CMK (cell line): ENCODE data around the gene CPED1.
"Not testable (repeated sequence)": the region's sequence is repeated elsewhere in the genome, so short reads cannot be mapped to it uniquely, and the experiment has no call there.

Source experiments
- DNase-seq: peaks from one replicate; pipeline ENCODE4 v3.0.0-alpha.2; 2010; ENCODE audit warnings: low read depth

CPED1 gene

GRCh38 chr7:120996988-120997345 is 8.5 kb downstream of the CPED1 start:
- DNase-seq, result no peak

DNA sequence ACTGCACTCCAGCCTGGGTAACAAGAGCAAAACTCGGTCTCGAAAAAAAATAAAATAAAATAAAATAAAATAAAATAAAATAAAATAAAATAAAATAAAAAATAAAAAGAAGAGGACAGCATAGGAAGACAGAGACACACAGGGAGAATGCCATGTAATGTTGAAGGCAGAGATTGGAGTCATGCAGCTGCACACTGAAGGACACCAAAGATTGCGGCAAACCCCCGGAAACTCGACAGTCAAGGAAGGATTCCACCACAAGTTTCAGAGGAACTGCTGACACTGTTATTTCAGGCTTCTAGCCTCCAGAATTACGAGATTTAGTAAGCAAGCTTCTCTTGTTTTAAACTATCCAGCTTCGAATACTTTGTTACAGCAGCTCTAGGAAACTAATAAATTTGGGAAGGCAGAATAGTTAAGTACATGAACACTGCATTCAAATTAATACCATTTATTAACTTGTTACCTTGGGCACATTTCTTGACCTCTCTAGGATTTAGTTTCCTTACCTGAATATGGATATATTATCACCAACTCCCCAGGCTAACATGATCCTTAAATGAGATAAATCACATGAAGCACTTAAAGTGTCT is 9.5 kb downstream of the CPED1 start:
- no peak for DNase-seq

- DNase-seq, result no peak
Observed at GRCh38 chr7:120998520-120998919, 10.0 kb downstream of the CPED1 start.

DNA sequence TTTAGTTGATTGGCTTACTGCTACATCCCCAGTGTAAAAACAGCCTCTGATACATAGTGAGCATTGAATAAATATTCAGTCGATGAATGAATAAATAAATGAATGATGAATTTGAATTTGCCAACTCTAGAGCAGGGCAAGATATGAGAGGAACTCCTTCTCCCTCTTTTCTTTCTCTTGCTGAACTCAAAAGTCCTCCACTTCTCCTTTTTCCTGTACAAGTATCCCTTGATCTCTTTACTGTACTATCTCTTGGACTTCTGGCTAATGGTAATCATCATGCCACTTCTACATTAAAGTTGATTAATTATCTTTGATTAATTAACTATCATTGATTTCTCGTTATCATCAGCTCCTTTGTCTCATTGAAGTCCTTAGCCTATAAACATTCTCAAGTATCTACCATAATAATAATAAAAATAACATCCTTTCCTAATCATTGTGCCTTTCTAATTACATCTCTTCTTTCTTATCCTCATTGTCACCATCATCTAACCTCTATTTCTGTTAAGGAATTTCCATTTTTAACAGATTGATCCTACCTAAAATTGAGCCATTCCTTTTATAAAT is 10.6 kb downstream of the CPED1 start:
- DNase-seq, result no peak

- DNase-seq, result no peak
Observed at GRCh38 chr7:121000081-121000983, 11.8 kb downstream of the CPED1 start.

- no peak for DNase-seq
Observed at GRCh38 chr7:121001234-121001906, 12.9 kb downstream of the CPED1 start.

DNA sequence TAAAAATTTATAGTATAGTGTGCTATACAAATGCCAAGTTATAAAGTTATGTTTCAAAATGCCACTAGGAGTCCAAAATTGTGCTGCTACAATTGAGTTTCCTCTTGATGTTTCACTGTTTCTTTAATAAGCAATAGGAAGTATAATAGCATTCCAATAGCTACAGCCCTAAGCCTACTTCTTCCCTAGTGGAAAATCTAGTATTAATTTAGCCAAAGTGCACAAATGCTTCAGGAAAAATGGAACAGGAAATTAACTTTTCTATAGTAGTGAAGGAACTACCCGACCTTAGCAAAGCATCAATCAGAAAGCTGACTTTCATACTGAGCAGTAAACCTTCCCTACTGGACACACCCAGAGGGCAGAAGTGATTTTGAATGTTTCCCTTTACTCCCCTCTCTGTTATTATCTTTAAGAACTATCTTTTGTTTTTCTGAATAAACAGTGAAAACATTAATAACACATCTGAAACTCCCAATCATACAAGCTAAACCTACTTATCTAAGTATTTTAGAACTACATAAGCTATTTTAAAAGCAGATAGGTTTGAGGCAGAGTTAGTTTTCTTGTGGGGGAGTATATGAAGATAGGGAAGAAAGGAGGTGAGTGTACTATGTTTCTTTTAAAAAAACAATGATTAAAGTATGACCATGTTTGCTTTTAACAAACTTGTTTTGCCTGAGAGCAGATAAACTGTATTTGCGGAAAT is 13.7 kb downstream of the CPED1 start:
- DNase-seq, result no peak

GRCh38 chr7:121002757-121003200 is 14.3 kb downstream of the CPED1 start:
- no peak for DNase-seq

DNA sequence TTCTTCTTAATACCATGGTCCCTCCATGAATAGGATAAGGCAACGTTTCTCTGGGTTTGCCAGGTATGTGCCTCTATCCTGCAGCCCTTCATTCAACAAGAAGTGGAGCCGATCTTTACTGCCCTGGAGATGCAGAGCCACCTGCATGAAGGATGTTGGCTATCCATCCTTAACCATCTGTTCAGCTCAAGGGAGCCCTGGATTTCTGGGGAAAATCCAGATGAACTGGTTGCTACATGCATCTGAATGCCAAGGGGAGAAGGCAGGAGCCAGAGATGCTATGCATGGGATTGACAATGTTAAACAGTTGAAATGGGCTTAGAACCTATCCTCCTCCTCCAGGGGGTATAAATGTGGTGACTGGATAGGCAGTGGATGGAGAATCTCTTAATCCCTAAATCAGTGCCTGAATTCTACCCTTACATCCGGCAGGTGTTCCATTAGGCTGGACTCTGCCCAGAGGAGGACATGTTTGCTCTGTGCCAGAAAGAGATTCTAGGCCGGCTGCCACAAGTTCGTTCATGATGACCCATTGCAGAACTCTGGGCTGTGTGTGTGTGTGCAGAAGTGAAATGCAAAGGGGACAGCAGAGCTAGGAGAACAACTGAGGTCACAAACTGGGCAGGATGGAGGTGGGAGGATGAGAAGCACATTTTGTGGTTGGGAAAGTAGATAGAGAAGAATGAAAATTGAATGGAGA is 15.6 kb downstream of the CPED1 start:
- DNase-seq, result no peak

GRCh38 chr7:121005058-121005457 is 16.5 kb downstream of the CPED1 start:
- DNase-seq, result not testable (repeated sequence)

- DNase-seq, result no peak
Observed at GRCh38 chr7:121005996-121006584, 17.6 kb downstream of the CPED1 start.

GRCh38 chr7:121006711-121007315 is 18.3 kb downstream of the CPED1 start:
- no peak for DNase-seq

DNA sequence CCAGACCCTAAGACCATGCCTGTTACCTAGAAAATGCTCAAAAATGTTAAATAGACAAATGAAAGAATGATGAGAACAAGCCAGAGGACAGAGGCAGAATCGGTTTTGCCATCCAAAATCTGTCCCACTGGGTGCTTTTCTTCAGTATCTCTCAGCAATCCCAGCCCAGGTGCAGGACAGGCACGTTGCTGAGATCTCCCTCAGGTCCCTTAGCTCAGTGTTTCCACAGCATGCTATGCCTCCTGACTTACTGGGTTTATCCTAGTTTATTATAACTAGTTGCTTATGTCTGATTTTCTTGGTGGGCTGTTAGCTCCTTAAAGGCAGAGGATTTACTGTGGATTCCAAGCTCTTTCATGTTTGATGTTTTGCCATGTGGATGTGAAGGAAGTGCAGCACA is 20.3 kb downstream of the CPED1 start:
- DNase-seq, result no peak

DNA sequence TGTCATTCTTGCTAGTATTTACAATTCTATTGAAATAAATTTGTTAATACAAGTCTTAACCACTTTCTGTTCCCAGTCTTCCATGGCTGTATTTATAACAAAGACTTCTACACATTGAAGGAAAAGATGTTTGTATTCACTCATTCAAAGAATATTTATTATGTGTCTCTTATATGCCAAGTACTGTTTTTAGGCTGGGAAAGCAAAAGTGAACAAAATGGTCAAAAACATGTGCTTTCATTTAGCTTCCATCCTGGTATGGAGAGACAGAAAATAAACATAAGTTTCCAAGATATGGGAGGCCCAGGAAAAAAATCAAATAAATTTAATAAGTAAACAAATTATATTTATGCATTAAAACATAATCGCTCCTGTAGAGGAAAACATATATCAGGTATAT is 22.9 kb downstream of the CPED1 start:
- DNase-seq, result no peak

DNA sequence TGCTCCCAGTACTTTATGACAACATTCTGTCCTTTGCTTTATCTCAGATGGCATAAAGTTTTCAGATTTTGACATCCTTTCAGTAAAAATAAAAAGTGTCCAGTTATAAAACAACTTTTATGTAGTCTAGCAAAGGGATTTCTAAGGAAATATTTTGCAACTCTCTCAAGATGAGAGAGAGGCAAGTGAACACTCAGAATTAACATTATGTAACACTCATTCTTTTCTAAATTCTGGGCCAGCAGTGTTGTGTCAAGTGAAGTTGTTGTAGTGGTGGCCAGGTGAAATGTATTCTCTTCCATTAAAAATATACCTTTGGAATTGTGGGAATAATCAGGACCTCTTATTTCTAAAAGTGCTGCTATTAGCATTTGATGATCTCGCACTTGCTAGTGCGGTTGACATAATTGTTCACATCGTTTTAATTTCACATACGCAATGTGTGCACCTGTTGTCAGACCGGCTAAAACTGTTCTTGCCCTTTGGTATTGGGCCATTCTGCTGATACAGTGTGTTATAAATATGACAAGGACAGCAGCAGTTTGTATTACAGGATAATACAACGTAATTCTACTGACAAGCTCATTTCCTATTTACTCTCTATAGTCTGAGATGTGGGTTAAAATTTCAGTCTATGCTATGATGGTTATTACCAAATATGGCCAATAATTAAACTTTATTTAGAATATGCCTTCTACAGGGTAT is 23.8 kb downstream of the CPED1 start:
- DNase-seq, result no peak

DNA sequence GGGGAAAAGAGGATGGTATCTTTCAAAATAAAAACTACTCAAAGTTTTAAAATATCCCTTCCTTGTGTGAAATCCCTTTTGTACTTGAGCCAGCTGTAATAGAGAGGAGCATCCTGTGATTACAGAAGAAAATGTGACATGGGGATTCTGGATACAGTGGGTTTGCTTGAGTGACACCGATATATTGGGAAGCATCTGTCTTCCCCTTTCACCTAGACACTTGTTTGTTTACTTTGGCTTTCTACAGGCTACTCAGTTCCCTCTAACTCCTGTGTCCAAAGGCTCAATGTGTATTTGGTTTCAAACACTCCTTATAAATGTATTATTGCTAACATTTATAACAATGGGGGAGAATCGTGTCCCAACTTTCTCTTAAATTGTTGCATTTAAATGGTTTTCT is 24.4 kb downstream of the CPED1 start:
- DNase-seq, result no peak

GRCh38 chr7:121015560-121015959 is 27.0 kb downstream of the CPED1 start:
- DNase-seq, result no peak

- no peak for DNase-seq
Observed at GRCh38 chr7:121016966-121017365, 28.5 kb downstream of the CPED1 start.

- no peak for DNase-seq
Observed at GRCh38 chr7:121017586-121017985, 29.1 kb downstream of the CPED1 start.

DNA sequence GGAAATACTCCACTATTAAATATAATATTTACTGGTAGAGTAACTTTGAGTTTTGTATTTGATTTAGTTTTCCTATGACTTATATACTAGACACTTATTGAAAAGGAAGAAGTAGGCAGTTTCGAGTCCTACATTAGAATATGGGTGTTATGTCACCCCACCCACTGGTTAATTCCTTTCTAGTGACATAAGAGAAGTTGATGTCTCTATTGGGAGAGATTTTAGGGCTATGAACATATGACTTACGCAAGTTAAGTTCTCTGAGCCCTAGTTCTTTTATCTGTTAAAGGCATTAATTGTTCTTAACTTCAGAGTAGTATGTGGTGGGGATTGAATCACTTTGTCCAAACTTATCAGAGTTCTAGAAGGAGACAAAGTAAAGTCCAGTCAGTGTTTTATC is 30.5 kb downstream of the CPED1 start:
- no peak for DNase-seq
